Thoracic aorta (tissue), 2 donors: ENCODE measurements around the gene ABT1. TPM values are rescaled to one million over a fixed set of nuclear protein-coding genes. Genes with fewer than 3 reads are reported as not detected.

ENCODE experiments used
- ATAC-seq: fragments of 150-250 bp; one replicate; pipeline ENCODE4 v1.8.0; 2017; ENCODE audit warnings: low read depth; ENCODE audit not compliant: insufficient number of reproducible peaks, low FRiP score
- DNase-seq: peaks from one replicate; pipeline ENCODE4 v3.0.0-alpha.2; 2020; ENCODE audit warnings: low spot score
- H3K27ac ChIP-seq, 2 donors: fragments of 200-600 bp; sonication (generic); 1 replicate in 1 of 2; 2 replicates in 1 of 2; pipeline ENCODE4 v1.5.1; 2016; ENCODE audit warnings: mild to moderate bottlenecking in 2 of 2, moderate library complexity in 2 of 2
- H3K27me3 ChIP-seq: fragments of 200-600 bp; sonication (generic); replicated peaks from 2 replicates; pipeline ENCODE4 v1.6.0; 2016; ENCODE audit warnings: mild to moderate bottlenecking; ENCODE audit not compliant: insufficient read depth
- H3K36me3 ChIP-seq: fragments of 200-600 bp; sonication (generic); one replicate; pipeline ENCODE4 v1.5.1; 2016
- H3K4me1 ChIP-seq, 2 donors: fragments of 200-600 bp; sonication (generic); 1 replicate in 1 of 2; 2 replicates in 1 of 2; pipeline versions ENCODE4 v1.5.1 to v1.6.0; 2016; ENCODE audit warnings: low read depth in 2 of 2, mild to moderate bottlenecking in 1 of 2; ENCODE audit not compliant: control insufficient read depth in 1 of 2
- H3K4me3 ChIP-seq: fragments of 200-600 bp; sonication (generic); 2 replicates; pipeline ENCODE4 v1.5.1; 2016; ENCODE audit warnings: mild to moderate bottlenecking
- H3K9me3 ChIP-seq: fragments of 200-600 bp; sonication (generic); 2 replicates; pipeline ENCODE4 v1.5.1; 2016
- total RNA-seq, 2 donors: library from RNA; depleted of rRNA; stranded (reverse); fragments of >200 nt; gene quantifications; one replicate each; pipeline versions ENCODE4 v1.1.0 to v1.2.3, GENCODE V29; 2016
- TF ChIP-seq, protein P1 (sequence below): fragments of 200-600 bp; sonication (generic); IDR thresholded peaks from one replicate; pipeline ENCODE4 v1.5.1; 2019; ENCODE audit warnings: antibody characterized with exemption

Gene ABT1
- total RNA-seq, 2 donors from 2014 or later, result 11.8 to 17.1 TPM

DNA sequence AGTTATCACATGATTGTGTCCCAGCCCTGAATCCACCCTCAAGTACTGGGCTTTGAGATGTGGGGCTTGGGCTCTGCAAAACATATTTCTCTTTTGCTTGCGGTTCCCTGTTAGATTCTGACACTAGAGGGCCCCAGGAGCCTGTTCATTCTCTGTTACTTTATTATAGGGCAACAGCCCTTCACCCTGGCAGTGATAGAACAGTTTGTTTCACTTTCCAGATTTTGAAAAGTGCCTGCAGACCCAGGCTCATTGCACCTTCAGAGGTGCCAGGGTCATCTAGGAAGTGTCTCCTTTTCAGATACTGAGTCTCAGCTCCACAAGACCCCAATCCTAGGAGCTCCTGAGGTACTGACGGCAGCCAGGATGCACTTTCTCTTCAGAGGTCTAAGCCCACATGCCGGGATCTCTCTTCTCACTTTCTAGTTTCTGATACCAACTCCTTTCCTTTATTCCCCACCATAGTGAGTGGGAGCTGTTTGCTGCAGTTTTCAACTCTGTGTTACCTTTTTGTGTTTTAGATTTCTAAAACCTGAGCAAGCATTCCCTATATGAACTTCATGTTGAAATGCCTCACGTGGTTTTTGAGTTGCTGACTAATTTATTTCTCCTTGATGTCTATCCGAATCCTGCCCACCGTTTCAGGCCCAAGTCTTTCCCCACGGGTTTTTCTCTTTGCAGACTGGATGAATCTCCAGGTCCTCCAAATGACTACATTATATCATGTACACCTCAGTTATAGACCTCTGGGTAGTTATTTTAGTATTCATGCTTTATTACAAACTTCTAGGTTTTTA lies 10.9 kb downstream of the ABT1 start:
- TF ChIP-seq, protein P1, sequence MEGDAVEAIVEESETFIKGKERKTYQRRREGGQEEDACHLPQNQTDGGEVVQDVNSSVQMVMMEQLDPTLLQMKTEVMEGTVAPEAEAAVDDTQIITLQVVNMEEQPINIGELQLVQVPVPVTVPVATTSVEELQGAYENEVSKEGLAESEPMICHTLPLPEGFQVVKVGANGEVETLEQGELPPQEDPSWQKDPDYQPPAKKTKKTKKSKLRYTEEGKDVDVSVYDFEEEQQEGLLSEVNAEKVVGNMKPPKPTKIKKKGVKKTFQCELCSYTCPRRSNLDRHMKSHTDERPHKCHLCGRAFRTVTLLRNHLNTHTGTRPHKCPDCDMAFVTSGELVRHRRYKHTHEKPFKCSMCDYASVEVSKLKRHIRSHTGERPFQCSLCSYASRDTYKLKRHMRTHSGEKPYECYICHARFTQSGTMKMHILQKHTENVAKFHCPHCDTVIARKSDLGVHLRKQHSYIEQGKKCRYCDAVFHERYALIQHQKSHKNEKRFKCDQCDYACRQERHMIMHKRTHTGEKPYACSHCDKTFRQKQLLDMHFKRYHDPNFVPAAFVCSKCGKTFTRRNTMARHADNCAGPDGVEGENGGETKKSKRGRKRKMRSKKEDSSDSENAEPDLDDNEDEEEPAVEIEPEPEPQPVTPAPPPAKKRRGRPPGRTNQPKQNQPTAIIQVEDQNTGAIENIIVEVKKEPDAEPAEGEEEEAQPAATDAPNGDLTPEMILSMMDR, result peak; percentile 49
- Histone ChIP-seq H3K4me3 (peak overlapping the region; percentile 68), H3K9me3 (no peaks in the 10 kb centered on the region), H3K27me3 (no peaks in the 10 kb centered on the region), H3K4me1 (no peaks in the 10 kb centered on the region), H3K27ac (no peak overlapping the region), H3K36me3 (no peaks in the 10 kb centered on the region)
- ATAC-seq (no peak), DNase-seq (no peak)

- peaks cover 7% of the 10 kb centered on the region for H3K27me3 ChIP-seq
- DNase-seq (no peak), ATAC-seq (no peak)
- H3K27ac ChIP-seq, result no peak overlapping the region
- no peak overlapping the region for H3K4me3 ChIP-seq
- TF ChIP-seq, protein P1, result no peak
- H3K4me1 ChIP-seq, result peaks cover 6 to 11% of the 10 kb centered on the region in 2 donors
- no peaks in the 10 kb centered on the region for H3K9me3 ChIP-seq
- H3K36me3 ChIP-seq, result no peaks in the 10 kb centered on the region
Measured at GRCh38 chr6:26609463-26609862, 12.7 kb downstream of the ABT1 start.

DNA sequence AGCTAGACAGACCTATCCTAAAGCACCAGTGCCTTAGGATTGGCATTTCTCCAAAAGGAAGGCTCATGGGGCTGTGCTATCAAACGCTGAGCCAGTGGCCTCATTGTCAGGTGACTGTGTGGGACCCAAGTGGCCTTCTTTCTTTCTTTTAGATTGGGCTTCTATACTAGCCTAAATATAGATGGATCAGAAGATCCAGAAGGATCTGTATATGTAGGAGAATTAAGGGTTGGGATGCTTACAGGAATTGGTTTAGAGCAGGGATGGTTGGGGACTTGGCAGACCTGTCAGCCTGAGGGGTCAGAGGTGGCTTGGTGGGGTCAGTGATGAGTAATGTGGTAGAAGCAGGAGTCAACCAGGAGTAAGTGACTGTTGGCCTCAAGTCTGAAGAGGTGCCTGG lies 14.8 kb downstream of the ABT1 start:
- Histone ChIP-seq H3K27me3 (peaks cover 7% of the 10 kb centered on the region), H3K27ac (no peak overlapping the region), H3K9me3 (peaks cover 3% of the 10 kb centered on the region), H3K36me3 (no peaks in the 10 kb centered on the region), H3K4me3 (no peak overlapping the region), H3K4me1 (peaks cover 7 to 14% of the 10 kb centered on the region in 2 donors)
- ATAC-seq (no peak), DNase-seq (no peak)
- TF ChIP-seq, protein P1, result no peak

DNA sequence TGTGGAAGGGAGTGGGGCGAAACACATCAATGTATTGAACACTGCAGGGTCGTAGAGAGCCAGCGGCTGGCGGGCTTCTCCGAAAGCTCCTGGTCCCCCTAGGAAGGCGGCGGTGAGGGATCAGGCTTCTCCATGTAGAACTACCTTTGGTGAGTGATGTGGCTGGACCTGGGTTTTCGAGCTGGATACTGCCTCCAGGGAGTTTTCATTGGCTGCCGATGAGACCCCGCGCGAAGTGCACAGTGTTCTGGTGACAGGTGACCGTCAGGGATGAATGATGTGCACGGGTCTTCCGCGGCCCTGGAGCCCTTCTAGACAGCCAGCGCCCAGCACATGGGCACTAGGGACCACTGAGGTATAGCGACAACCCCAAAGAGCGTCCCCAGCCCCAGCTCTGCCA lies 16.4 kb downstream of the ABT1 start:
- Histone ChIP-seq H3K27ac (no peak overlapping the region), H3K27me3 (peaks cover 7% of the 10 kb centered on the region), H3K9me3 (peaks cover 11% of the 10 kb centered on the region), H3K4me3 (no peak overlapping the region), H3K36me3 (no peaks in the 10 kb centered on the region), H3K4me1 (peaks cover 7 to 14% of the 10 kb centered on the region in 2 donors)
- DNase-seq (no peak), ATAC-seq (no peak)
- TF ChIP-seq, protein P1, result no peak

DNA sequence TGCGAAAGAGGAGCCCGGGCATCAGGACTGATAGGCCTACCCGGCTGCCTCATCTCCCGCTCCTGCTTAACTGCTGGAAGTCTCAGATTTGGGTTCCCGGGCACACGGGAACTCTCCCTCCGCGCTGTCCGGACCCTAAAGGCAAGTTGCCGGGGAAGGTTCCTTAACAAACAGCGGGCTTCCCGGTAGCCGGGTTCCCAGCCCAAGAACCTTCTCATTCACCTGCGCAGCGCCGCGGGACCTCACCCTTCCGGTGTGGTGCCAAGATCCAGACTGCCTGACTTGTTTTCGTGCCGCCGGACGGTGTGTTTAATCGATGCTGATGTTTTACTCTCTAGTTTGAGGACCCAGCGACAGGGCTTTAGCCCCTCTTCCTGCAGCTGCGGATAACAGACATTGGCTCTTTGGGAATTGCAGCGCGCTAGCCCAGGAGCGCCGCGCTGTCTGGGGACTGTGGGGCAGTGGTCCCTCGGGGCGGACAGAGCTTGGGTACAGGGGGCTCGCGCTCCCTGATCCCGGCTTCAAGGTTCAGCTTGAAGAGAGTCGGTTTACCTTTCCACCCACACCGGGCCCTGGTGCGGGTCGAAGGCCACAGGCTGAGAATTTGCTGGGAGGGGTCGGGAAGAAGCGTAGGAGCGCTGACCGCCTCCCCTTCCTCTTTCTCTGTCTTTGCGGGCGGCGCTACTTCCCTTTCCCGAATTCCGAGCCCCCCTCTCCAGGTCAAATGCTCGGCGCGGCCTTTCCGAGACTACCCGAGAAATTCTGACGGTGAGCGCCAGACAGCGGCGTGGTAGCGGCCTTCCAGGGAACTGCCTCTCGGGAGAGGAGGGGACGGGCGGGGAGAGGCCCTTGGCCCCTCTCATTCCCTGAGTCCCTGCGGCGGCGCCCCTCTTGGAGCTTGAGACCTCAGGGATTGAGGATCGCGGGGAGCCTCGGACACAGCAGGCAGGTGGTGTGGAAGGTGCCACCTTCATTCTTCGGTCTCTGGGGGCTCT lies 17.2 kb downstream of the ABT1 start:
- Histone ChIP-seq H3K27ac (no peak overlapping the region), H3K36me3 (no peaks in the 10 kb centered on the region), H3K4me1 (peaks cover 7 to 14% of the 10 kb centered on the region in 2 donors), H3K27me3 (peaks cover 7% of the 10 kb centered on the region), H3K9me3 (peaks cover 11% of the 10 kb centered on the region), H3K4me3 (peak overlapping the region; percentile 62)
- ATAC-seq, result no peak
- TF ChIP-seq, protein P1, result no peak
- DNase-seq, result no peak
